ENCODE data around the gene BRF1. TPM values are rescaled to one million over a fixed set of nuclear protein-coding genes. Genes with fewer than 3 reads are reported as not detected.
A peak's percentile ranks its signal among the peaks of the same experiment; 100 is the strongest.
"Not testable (repeated sequence)": the region's sequence is repeated elsewhere in the genome, so short reads cannot be mapped to it uniquely, and the experiment has no call there.

BRF1 gene
- polyA plus RNA-seq, 12 donors: 19.7 to 28.2 (median 21.4) TPM; not detected in 1

DNA sequence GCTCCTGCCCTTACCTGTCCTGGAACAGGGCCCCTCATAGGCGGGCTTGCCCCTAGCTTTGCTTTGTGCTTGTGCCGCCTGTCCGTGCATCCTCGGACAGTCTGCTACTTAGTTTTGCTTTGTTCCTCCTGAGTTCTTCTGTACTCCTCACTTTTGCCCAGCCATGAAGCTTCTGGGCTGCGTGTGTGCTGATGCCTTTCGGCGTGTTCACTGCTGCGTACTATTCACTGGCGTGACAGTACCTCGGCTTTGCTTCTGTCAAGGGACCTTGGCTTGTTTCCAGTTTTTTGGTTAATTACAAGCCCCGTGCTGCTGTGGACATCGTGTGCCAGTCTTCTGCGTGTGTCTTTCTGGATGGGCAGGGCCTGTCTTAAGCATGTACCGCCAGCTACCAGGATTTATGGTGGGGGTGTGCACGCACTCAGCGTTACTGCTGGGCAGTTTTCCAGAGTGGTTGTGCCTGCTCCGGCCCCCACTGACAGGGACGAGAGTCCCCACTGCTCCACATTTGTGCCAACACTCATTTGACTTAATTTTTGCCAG lies 16.2 kb upstream of the BRF1 start:
- no peak for DNase-seq

DNA sequence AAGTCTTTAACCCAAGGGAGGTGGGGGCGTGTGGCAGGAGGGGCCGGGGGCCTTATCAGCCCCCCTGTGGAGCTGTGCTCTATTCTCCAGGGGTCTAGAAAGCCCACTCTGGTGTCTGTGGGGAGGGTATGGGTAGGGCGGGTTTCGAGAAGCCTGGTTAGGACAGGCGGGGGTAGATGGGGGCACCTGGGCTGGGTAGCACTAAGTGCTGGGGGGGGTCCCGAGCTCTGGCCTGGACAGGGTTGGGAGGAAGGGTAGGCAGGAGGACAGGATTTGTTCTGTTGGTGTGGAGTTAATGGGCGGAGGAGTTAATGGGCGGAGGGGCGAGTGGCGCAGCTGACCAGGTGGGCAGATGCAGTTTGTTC lies 15.8 kb upstream of the BRF1 start:
- DNase-seq: no peak

DNA sequence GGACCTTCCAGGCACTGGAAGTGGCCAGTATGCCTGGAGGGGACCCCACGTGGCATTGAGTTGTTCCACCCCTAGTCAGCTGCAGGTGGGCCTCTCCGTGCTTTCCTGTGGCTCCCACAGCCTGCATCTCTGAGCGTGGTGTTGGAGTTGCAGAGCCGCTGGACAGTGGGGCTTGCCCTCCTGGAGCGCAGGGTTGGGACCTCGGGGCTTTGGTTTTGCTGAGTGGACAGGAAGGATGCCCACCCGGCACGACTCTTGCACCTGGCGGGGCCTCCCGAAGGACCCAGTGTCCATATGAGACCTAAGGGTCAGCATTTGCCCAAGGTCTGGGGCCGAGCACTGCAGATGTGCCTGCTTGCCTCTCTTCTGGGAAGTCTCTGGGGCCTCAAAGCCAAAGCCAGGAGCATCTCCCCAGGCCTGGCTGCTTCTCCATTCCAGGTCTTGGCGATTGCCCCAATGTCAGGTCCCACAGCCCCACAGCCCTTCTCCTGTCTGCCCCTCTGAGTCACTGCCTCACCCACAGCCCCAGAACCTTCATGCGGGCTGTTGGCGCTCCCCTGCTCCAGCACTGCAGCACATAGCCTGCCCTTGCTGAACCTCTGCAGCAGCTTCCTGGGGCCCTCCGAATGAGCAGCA lies 15.3 kb upstream of the BRF1 start:
- no peak for DNase-seq

DNA sequence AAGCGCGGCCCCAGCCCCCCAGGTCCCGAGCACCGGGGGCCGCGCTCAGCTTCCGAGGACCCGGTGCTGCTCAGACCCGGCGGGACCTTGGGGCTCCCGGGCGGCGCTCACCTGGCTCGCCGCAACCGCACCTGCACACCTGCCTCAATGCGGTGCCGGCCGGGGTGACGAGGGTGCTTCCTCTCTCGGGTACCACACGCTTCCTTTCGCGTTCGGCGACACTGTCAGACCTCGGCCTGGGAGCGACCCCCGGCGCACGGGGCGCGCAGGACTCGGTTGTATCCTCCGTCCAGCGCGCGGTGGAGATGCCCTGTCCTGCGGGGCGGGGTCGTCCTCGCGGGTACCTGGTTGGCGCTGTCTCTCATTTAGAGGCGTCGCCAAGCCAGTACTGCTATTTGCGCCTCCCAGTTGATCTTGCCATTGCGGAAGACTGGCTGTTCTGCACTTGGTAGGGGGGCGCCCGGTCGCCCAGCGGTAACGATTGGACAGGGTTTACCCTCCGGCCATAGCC lies 14.5 kb upstream of the BRF1 start:
- DNase-seq: no peak

DNA sequence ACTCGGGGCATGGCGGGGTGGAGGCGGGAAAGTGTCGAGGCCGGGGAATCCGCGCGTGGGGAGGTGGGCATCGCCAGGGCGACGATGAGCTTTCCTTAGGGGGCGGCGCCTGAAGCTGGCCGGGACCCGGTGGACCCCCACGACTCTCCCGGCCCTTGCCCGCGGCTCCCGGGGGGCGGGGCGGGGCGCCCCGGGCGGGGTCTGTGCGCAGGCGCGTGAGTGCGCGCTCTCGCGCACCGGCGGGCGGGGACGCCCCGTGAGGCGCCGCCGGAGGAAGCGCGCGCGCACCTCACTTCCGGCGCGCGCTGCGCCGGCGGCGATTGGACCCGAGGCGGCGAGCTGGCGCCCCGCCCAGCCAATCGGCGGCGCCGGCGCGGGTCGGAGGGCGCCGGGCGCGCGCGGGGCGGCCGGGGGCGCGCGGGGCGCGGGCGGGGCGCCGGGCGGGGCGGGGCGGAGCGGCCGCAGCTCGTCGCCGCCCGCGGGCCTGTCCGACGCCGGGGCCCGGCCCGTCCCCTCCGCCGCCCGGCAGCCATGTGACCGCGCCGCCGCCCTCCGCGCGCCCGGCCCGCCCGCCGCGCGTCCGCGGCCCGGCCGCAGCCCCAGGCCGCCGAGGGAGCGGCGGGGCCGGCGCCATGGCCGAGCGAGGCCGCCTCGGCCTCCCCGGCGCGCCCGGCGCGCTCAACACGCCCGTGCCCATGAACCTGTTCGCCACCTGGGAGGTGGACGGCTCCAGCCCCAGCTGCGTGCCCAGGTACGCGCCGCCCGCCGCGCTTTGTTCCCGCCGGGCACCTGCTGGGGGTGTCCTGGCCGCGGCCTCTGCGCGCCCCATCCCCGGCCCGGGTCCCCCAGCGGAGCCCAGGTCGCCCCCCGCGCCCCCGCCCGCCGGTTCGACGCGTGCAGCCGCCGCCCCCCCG lies 13.7 kb upstream of the BRF1 start, which contains the start of gene PACS2:
PACS2 (plus strand) TSS at position 462 of the 914 bp plus-strand sequence; CDS start at position 633, 171 bp downstream.
- peak; percentile 85 for DNase-seq

DNA sequence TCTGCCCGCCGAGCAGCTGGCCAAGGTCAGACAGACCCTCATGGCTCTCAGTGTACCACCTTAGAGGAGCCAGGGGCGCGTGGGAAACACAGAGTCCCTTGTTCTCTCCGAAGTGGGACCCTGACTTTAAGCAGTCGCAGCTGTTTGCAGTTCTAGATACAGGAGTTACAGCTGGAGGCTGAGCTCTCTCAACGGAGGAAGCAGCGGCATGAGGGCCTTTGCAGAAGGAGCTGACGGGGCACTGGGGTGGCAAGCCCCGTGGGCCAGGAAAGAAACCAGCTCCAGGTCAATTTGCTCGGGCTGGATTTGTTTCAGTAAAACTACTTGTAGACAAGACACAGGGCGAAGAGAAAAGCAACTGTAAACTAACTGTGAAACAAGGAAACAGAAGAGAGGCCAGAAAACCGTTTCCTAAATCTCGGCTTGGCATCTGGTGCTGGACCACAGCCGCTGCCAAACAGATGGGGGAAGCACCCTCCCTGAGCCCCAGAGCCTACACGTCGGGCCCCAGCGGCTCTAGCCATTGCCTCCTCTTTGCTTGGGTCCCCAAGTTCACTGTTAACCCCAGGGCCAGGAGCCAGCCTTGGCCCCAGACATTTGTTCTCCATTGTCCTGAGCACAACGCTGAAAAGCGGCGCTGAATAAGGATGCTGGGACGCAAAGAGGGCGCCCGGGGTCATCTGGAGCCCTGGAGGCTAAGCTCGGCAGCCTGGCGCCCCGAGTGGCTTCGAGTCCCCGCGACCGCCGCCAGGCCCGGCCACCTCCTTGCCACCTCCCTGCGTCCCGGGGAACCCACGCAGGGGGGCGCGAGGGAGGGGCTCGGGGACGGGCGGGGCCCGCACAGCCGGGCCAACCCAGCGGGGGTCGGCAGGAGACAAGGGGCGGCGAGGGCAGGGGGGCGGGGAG lies 12.8 kb upstream of the BRF1 start:
- no peak for DNase-seq

DNA sequence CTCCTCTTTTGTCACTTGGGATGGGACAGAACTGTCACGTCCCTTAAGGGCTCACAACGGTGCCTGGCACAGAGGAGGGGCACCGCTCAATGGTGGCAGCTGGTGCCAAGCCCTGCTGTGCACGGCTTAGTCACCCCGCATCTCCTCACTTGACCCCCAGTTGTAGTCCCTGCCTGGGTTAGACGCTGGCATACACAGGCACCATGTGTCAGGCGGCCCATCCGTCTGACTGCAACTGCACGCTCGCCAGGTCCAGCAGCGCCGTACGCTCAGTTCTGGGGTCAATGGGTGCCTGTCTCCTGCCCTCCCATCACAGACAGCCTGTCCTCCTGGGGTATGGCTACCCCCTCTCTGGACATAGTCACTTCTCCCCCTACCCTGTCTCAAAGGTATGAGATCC lies 12.2 kb upstream of the BRF1 start:
- no peak for DNase-seq

DNA sequence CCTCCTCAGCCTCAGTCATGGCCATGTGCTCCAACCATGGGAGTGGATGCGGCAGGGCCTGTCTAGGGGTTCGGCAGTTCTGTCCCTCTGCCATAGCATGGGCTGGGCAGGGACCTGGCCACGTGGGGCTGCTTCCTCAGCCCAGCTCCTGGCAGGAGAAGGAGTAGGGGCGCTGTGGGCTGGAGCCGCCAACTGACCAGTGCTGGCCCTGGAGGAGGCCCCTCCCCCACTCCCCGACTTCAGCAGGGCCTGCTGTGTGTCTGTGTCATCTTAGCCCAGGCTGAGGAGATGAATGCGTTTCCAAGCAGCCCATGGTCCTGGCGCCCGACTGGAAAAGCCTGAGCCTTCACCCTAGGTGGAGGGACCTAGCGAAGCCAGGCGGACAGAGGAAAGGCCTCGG lies 11.0 kb upstream of the BRF1 start:
- no peak for DNase-seq

DNA sequence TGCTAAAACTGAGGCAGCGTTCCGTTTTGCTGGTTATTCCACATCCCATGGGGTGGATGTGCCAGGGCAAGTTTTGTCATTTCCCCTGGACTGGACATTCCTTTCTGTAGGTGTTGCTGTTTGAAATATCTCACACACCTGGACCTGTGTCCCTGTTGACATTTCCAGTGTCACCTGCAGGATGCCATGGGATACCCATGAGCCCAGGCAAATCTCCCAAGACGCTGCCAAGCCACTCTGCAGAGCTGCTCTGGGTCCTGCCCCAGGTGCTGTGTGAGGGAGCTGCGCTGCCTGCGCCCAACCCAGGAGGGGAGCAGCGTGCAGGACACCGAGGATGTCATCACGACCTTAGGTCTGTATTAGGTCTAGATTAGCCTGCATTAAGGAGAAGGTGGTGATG lies 8.6 kb upstream of the BRF1 start:
- DNase-seq: no peak

DNA sequence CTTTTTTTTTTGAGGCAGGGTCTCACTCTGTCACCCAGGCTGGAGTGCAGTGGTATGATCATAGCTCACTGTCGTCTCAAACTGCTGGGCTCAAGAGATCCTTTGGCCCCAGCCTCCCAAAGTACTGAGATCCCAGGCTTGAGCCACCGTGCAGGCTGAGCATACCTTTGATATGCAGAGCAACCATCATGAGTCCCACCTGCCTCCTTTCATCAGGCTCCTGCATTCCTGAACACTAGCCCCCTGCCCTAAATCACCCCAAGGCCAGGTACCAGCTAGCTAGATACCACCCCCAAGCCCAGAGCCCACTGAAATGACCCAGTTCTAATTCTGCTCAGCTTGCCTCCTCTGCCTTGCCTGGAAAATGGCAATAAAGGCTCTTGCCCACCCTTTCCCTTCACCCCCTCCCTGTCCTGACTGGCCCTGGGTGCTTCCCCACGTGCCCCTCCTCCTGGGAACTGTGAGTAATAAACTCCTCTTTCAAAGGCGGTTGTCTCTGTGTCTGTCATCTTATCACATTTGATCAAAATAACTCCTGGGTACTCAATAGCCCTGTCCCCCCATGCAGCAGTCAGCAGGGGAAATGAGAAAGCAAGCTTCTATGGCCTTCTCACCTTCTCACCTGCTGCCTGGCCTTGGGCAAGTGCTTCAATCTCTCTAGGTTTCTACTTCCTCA lies 6.4 kb upstream of the BRF1 start:
- no peak for DNase-seq

DNA sequence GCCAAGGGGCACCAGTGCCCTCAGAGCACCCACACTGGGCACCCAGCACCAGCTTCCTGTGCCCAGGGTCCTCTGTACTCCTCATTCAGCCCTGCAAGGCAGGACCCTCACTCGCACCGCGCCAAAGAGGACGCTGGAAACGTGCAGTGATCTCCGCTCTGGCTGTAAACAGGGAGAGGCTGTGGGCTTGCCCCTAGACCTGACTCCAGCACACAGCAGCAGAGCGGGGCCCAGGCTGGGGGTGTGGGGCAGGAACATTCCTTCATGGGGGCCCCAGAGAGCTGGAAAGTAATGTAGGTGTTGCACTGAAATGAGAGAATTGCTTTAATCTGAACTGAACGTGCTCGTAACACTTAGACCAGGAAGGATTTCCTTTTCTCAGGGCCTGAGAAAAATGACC lies 5.0 kb upstream of the BRF1 start:
- DNase-seq: no peak

DNA sequence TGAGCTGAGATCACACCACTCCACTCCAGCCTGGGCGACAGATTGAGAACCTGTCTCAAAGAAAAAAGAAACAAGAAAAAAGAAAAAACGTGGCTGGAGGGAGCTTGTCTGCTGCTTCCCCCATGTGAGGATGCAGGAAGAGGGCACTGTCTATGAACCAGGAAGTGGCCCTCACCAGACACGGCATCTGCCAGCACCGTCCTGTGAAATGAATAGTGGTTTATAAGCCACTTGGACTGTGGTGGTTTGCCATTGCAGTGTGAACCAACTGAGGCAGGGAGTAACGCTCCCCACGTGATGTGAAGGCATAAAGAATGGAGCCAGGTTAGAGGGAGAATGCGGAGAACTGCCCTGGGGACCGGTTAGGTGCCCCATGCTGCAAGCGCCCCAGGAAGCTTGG lies 4.5 kb upstream of the BRF1 start:
- no peak for DNase-seq

DNA sequence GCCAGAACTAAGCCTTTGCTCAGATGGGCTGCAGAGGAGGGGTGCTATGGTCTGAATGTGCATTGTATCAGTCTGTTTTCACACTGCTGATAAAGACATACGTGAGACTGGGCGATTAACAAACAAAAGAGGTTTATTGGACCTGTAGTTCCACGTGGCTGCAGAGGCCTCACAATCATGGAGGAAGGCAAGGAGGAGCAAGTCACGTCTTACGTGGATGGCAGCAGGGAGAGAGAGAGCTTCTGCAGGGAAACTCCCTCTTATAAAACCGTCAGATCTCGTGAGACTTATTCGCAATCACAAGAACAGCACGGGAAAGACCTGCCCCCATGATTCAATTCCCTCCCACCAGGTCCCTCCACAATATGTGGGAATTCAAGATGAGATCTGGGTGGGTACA lies 3.8 kb upstream of the BRF1 start:
- DNase-seq: no peak

DNA sequence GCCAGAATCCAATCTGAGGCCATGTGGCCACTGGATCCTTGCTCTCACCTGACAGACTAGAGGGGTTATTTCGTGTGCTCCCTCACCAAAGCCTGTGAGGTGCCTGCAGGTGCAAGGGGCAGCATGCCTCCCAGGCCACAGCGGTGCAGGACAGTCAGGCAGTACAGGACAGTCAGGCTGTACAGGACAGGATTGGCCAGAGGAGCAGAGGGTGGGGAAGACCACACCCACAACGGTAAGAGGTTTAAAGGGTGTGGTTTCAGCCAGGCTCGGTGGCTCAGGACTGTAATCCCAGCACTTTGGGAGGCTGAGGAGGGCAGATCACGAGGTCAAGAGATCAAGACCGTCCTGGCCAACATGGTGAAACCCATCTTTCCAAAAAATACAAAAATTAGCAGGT lies 3.1 kb upstream of the BRF1 start:
- DNase-seq: no peak

DNA sequence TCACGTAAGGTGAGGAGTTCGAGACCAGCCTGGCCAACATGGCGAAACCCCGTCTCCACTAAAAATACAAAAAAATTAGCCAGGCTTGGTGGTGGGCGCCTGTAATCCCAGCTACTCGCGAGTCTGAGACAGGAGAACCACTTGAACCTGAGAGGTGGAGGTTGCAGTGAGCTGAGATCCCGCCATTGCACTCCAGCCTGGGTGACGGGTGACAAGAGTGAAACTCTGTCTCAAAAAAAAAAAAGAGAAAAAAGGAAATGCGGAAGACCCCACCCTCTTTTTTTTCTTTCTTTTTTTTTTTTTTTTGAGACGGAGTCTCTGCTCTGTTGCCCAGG lies 1.1 kb upstream of the BRF1 start:
- not testable (repeated sequence) for DNase-seq

DNA sequence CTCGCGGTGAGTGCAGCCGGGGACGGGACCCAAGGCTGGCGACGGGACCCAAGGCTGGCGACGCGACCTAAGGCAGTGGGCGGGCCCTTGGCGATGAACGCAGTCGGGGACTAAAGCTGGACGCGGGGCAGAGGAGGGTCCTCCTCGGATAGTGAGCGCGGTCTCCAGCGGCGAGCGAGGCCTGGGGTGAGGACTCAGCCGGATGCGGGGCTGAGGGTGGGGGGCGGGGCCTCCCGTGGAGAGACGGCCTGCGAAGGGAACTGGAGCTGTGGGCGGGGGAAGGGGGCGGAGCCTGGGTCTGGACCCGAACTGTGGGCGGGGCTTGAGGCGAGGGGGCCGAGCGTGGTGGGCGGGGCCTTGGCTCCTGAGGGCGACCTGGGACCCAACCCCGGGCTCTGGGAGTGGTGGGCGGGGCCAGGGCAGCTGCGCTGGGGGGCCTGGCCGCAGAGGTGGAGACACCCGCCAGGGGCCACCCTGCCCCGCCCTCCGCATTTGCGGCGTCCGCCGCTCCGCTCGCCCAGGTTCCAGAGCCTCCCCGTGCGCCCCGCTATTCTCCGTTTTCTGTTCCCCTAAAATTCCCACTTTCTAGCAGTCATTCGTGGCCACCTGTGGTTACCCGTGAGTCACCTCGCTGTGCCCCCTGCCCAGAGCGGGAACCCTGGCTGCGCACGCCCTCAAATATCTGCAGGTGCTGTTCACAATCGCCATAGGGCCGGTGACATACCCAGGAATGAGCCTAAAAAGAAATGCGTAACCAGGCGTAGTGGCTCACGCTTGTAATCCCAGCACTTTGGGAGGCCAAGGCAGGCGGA lies 508 bp upstream of the BRF1 start:
- peak; percentile 94 for DNase-seq

DNA sequence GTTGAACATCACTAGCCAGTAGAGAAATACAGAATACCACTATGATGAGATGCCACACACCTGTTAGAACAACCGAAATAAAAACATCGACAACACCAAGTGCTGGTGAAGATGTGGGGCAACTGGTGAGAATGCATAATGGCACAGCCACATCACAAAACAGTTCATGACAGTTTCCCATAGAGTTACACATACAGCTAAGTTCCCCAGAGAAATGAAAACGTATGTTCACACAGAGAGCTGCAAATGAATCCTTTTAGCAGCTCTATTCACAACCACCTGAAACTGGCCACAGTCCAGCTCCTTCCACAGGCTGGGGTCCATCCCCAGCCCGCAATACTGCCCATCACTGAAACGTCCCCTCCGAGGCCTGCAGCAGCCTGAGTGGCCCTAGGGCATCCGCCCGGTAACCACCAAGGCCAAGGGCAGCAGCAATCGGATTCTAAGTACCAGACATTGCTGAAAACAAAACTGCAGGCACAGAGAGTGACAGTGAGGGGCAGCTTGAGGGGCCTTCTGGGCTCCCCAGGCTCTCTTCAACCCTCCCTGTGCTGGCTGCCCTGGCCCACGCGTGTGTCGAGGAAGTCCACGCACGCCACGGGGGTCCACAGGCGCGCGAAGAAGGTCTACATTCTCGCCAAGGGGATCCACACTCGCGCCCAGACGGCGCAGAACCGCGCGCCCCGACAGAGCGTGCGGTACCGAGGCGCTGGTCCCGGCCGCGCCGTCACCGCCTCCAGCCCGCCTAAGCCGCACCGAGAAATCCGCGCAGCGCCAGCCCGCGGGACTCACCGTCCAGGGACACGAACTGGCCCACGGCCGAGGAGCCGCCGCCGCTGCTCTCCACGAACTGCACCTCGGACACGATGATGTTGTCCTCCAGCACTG lies 903 bp downstream of the BRF1 start:
- DNase-seq: no peak

DNA sequence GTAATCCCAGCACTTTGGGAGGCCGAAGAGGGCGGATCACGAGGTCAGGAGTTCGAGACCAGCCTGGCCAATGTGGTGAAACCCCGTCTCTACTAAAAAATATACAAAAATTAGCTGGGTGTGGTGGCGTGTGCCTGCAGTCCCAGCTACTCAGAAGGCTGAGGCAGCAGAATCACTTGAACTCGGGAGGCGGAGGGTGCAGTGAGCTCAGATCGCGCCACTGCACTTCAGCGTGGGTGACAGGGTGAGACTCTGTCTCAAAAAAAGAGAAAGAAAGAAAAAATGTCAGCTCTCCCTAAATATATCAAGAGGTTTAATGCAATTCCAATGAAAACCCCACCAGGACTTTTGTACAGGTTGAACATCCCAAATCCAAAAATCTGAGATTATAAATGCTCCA lies 3.5 kb downstream of the BRF1 start:
- DNase-seq: not testable (repeated sequence)

DNA sequence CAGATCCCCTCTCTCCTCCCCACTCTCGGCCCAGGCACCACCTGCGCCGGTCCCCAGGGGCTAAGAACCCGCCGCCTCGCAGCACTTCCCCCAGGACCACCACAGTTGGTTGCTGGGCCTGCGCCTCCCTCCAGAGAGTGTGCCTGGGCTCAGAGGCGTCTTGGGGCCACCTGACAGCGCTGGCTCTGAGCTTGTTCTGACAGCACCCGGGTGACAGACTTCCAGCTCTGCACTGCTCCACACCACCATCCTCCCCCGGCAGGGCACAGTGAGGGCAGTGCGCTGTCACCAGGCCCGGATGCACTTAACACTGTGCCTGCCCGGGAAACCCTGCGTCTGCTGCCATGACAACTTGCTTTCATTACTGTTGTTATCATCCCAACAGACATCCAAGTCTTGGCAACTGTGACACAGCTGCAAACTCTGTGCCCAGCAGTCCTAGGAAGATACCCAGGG lies 6.6 kb downstream of the BRF1 start:
- DNase-seq: no peak

Measured in muscle of arm (tissue), 12 donors.